Measurements from ENCODE around the gene RXRA.

The RXRA gene

GRCh38 chr9:134314039-134314949 is 12.0 kb upstream of the RXRA start:
- TF ChIP-seq CTCF (IDR thresholded peaks at IDR 0.05; ENCODE audit: insufficient read depth, missing control alignments) = no peak
- DNase-seq (ENCODE audit: insufficient read length, low spot score) (no peak), FAIRE-seq (no peak)

- no peak for FAIRE-seq
- DNase-seq (ENCODE audit: insufficient read length, low spot score) = no peak
- no peak for TF ChIP-seq CTCF (IDR thresholded peaks at IDR 0.05; ENCODE audit: insufficient read depth, missing control alignments)
Observed at GRCh38 chr9:134314950-134315715, 11.1 kb upstream of the RXRA start.

DNA sequence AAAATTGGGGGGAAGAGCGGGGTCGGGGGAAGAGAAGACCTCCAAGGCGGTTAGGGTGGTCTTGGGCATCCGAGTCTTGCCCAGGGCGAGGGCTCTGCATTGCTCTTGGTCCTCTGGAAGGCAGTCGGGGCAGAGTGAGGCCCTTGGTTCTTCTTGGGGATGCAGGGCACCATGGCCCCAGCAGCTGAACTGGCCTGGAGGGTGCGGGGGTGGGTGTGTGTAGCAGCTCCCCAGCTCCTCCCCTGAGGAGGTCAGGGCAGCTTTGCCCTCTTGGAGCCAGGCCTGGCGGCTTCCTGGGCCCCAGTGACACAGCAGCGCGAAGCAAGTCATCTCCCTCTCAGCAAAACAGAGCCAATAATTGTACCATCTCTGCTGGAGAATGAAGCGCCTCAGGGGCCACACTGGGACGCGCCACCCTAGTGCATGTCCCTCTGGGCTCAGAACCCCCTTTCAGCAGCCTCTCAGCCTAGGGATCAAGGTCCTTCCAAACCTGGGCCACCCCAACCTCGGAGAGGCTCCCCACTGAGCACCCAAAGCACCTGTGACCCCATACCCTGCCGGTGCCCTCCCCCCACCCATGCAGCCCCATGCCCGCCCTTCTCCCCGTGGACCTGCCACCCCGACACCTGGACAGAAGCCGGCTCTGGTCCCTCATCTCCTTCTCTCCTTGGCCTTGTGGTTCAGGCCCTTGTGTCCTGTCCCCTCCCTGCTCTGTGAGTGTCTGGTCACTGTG is 10.4 kb upstream of the RXRA start:
- DNase-seq (ENCODE audit: insufficient read length, low spot score) (no peak), FAIRE-seq (no peak)
- no peak for TF ChIP-seq CTCF (IDR thresholded peaks at IDR 0.05; ENCODE audit: insufficient read depth, missing control alignments)

- DNase-seq (ENCODE audit: insufficient read length, low spot score) (no peak), FAIRE-seq (no peak)
- no peak for TF ChIP-seq CTCF (IDR thresholded peaks at IDR 0.05; ENCODE audit: insufficient read depth, missing control alignments)
Observed at GRCh38 chr9:134316449-134317160, 9.7 kb upstream of the RXRA start.

DNA sequence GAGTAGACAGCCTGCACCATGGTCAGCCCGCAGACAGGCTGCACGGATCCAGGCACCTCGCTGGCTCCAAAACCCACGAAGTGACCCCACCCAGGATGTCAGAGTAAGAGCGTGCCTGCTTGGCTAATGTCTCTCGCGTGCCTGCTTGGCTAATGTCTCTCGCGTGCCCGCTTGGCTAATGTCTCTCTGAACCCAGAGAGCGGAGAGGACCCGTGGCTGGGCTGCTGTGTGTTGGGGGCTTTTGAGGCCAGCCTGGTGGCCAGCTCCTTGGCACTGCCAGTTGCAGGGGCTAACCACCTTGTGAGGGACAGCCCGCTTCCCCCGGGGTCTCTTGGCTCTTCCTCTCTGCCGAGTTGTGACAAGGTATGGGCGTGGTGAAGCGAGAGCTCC is 8.9 kb upstream of the RXRA start:
- DNase-seq (ENCODE audit: insufficient read length, low spot score) = no peak
- TF ChIP-seq CTCF (IDR thresholded peaks at IDR 0.05; ENCODE audit: insufficient read depth, missing control alignments) = no peak
- FAIRE-seq = no peak

DNA sequence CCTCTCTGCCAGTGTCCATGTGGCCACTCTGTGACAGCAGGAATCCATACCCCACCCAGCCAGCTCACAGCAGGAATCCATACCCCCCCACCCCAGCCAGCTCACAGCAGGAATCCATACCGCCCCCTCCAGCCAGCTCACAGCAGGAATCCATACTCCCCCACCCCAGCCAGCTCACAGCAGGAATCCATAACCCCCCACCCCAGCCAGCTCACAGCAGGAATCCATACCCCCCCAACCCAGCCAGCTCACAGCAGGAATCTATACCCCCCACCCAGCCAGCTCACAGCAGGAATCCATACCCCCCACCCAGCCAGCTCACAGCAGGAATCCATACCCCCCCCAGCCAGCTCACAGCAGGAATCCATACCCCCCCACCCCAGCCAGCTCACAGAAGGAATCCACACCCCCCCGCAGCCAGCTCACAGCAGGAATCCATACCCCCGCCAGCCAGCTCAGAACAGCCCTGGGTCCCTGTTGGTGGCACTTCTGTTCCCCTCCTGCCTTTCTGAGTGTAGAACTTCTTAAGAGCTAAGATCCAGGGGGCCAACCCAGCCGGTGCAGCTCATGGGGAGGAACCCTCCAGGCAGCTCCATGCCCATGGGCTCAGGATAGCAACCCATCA is 8.4 kb upstream of the RXRA start:
- no peak for FAIRE-seq
- no peak for TF ChIP-seq CTCF (IDR thresholded peaks at IDR 0.05; ENCODE audit: insufficient read depth, missing control alignments)
- no peak for DNase-seq (ENCODE audit: insufficient read length, low spot score)
